PC-3 (cell line): ENCODE data around the gene SCMH1. TPM values are rescaled to one million over a fixed set of nuclear protein-coding genes. Genes with fewer than 3 reads are reported as not detected.

Experiments used
- ATAC-seq: fragments of 200-7000 bp; cut with Tn5 transposase; 2 replicates; pipeline ENCODE4 v1.9.1; 2020; ENCODE audit warnings: mild to moderate bottlenecking, moderate library complexity
- BruUV-seq: library from RNA; stranded (reverse); fragments of 400-500 nt; replicated peaks from 2 replicates; lab custom pipeline; 2021; lab: Mats Ljungman, UMichigan
- CTCF ChIA-PET: fragments of 300-600 bp; sonication (Branson Sonifier 250); formaldehyde crosslinking; loops from one replicate; lab custom pipeline; 2022; ENCODE audit warnings: antibody characterized with exemption; lab: Charles Lee
- POLR2A ChIA-PET: fragments of 300-600 bp; sonication (Branson Sonifier 250); formaldehyde crosslinking; loops from one replicate; lab custom pipeline; 2022; ENCODE audit warnings: antibody characterized with exemption; ENCODE audit not compliant: unreplicated experiment; lab: Charles Lee
- DNase-seq: peaks from one replicate; pipeline ENCODE4 v3.0.0-alpha.2; 2015
- H2AFZ ChIP-seq: fragments of 300-600 bp; sonication (generic); 2 replicates; pipeline ENCODE4 v1.6.0; 2016; ENCODE audit warnings: antibody characterized with exemption, low read length
- H3F3A ChIP-seq: fragments of 300-600 bp; sonication (generic); one replicate; pipeline ENCODE4 v1.6.0; 2017; ENCODE audit warnings: antibody characterized with exemption, low read length, control low read depth, mild to moderate bottlenecking; ENCODE audit not compliant: unreplicated experiment
- H3K27ac ChIP-seq: fragments of 300-600 bp; sonication (generic); 2 replicates; pipeline ENCODE4 v1.5.1; 2016; ENCODE audit warnings: mild to moderate bottlenecking, low read length
- H3K27me3 ChIP-seq: fragments of 300-600 bp; sonication (generic); 2 replicates; pipeline ENCODE4 v1.6.1; 2016; ENCODE audit warnings: low read length, mixed read lengths
- H3K36me3 ChIP-seq: fragments of 300-600 bp; sonication (generic); 2 replicates; pipeline ENCODE4 v1.6.1; 2016; ENCODE audit warnings: low read depth, mixed run types, low read length, mixed read lengths
- H3K4me1 ChIP-seq: fragments of 300-600 bp; sonication (generic); 2 replicates; pipeline ENCODE4 v1.5.1; 2016; ENCODE audit warnings: low read length; ENCODE audit not compliant: insufficient read depth
- H3K4me2 ChIP-seq: fragments of 300-600 bp; sonication (generic); 2 replicates; pipeline ENCODE4 v1.6.0; 2016; ENCODE audit warnings: low read length
- H3K4me3 ChIP-seq: fragments of 300-600 bp; sonication (generic); 2 replicates; pipeline ENCODE4 v1.5.1; 2016; ENCODE audit warnings: mild to moderate bottlenecking, low read length, mixed read lengths
- H3K79me2 ChIP-seq: fragments of 300-600 bp; sonication (generic); 2 replicates; pipeline ENCODE4 v1.6.1; 2017; ENCODE audit warnings: low read length, mixed read lengths
- H3K9ac ChIP-seq: fragments of 300-600 bp; sonication (generic); 2 replicates; pipeline ENCODE4 v1.6.0; 2016; ENCODE audit warnings: mild to moderate bottlenecking, low read length
- H3K9me2 ChIP-seq: fragments of 300-600 bp; sonication (generic); replicated peaks from 2 replicates; pipeline ENCODE4 v1.6.1; 2016; ENCODE audit warnings: mixed run types, low read length, mixed read lengths
- H3K9me3 ChIP-seq: fragments of 300-600 bp; sonication (generic); 2 replicates; pipeline ENCODE4 v1.6.1; 2016; ENCODE audit warnings: low read length, mixed read lengths
- H4K20me1 ChIP-seq: fragments of 300-600 bp; sonication (generic); 2 replicates; pipeline ENCODE4 v1.6.1; 2016; ENCODE audit warnings: low read length, mixed read lengths
- CTCF ChIP-seq: fragments of 300-600 bp; sonication (generic); conservative IDR thresholded peaks from 2 replicates; pipeline ENCODE4 v1.5.1; 2017; ENCODE audit warnings: antibody characterized with exemption, low read depth, mild to moderate bottlenecking, low read length
- EZH2 ChIP-seq: fragments of 300-600 bp; sonication (generic); IDR thresholded peaks from one replicate; pipeline ENCODE4 v1.6.1; 2017; ENCODE audit warnings: antibody characterized with exemption, mild to moderate bottlenecking, low read length; ENCODE audit not compliant: unreplicated experiment
- EZH2phosphoT487 ChIP-seq: fragments of 300-600 bp; sonication (generic); IDR thresholded peaks from 2 replicates; pipeline ENCODE4 v1.6.1; 2018; ENCODE audit warnings: mild to moderate bottlenecking, antibody characterized with exemption, low read length, borderline replicate concordance
- intact Hi-C: fragments of 100-400 bp; cut with micrococcal nuclease; formaldehyde crosslinking; loops from 2 replicates; pipeline ENCODE4 v1.9.0; 2023
- total RNA-seq: library from RNA; depleted of rRNA; stranded (reverse); fragments of >200 nt; gene quantifications from 2 replicates; pipeline ENCODE4 v1.2.3, GENCODE V29; 2014

SCMH1 gene
- total RNA-seq, 1 experiment from 2014 or later: 33.6 TPM

- ChIA-PET CTCF (no interaction called here), POLR2A (no interaction called here)
- DNase-seq (no peak), ATAC-seq (no peak; the same call in 1 of the 2 replicates)
- Histone ChIP-seq H3F3A (peaks cover 4% of the 10 kb centered on the region), H3K79me2 (no peaks in the 10 kb centered on the region), H3K4me2 (no peak within 1 kb of the TSS), H3K9me2 (no peaks in the 10 kb centered on the region), H2AFZ (no peak within 1 kb of the TSS), H3K27ac (no peak within 1 kb of the TSS), H3K36me3 (no peaks in the 10 kb centered on the region; the same call in 1 of the 2 replicates), H3K9me3 (no peaks in the 10 kb centered on the region), H3K9ac (no peak within 1 kb of the TSS), H3K4me1 (no peaks in the 10 kb centered on the region), H3K27me3 (no peaks in the 10 kb centered on the region), H4K20me1 (no peaks in the 10 kb centered on the region), H3K4me3 (no peak within 1 kb of the TSS)
- intact Hi-C loops: no loop called here
- BruUV-seq: no TSS peak
- TF ChIP-seq EZH2: no peak
- no peak for TF ChIP-seq EZH2phosphoT487
These were observed 220.4 kb downstream of the SCMH1 start, which contains the start of gene SLFNL1 for GRCh38 chr1:41021526-41022308. Gene SLFNL1 (minus strand): TSS chr1:41021725. CDS start chr1:41020660, 1,065 bp downstream.

GRCh38 chr1:41020654-41021053 lies 221.5 kb downstream of the SCMH1 start:
- H3K27ac ChIP-seq: no peak overlapping the region

GRCh38 chr1:41020109-41020576 lies 222.0 kb downstream of the SCMH1 start:
- DNase-seq (no peak), ATAC-seq (no peak)
- Histone ChIP-seq H3K9me3 (no peaks in the 10 kb centered on the region), H3K4me3 (no peak overlapping the region), H3K36me3 (no peaks in the 10 kb centered on the region; the same call in 1 of the 2 replicates), H3K79me2 (no peaks in the 10 kb centered on the region), H3K9me2 (no peaks in the 10 kb centered on the region), H4K20me1 (no peaks in the 10 kb centered on the region), H2AFZ (no peak overlapping the region), H3K27me3 (no peaks in the 10 kb centered on the region), H3F3A (peaks cover 4% of the 10 kb centered on the region), H3K9ac (no peak overlapping the region), H3K4me2 (no peak overlapping the region), H3K27ac (no peak overlapping the region), H3K4me1 (no peaks in the 10 kb centered on the region)
- intact Hi-C loops: no loop called here
- TF ChIP-seq CTCF (no peak), EZH2phosphoT487 (no peak), EZH2 (no peak)
- ChIA-PET CTCF (no interaction called here), POLR2A (no interaction called here)
- no TSS peak for BruUV-seq

More at GRCh38 chr1:41020654-41021053, 221.5 kb downstream of the SCMH1 start:
- Histone ChIP-seq H2AFZ (no peak overlapping the region), H3K4me2 (no peak overlapping the region), H3K36me3 (no peaks in the 10 kb centered on the region; the same call in 1 of the 2 replicates), H3K4me1 (no peaks in the 10 kb centered on the region), H3K9me2 (no peaks in the 10 kb centered on the region), H3K27me3 (no peaks in the 10 kb centered on the region), H3K9me3 (no peaks in the 10 kb centered on the region), H3K79me2 (no peaks in the 10 kb centered on the region), H3K9ac (no peak overlapping the region), H3K4me3 (no peak overlapping the region), H4K20me1 (no peaks in the 10 kb centered on the region), H3F3A (peaks cover 4% of the 10 kb centered on the region)
- ATAC-seq: peak; percentile 8
- no peak for DNase-seq
- intact Hi-C loops: no loop called here
- TF ChIP-seq EZH2phosphoT487: no peak
- TF ChIP-seq CTCF: no peak
- TF ChIP-seq EZH2: no peak
- ChIA-PET POLR2A (no interaction called here), CTCF (no interaction called here)
- BruUV-seq: no TSS peak
